ENCODE results near the gene AFAP1L2. TPM values are rescaled to one million over a fixed set of nuclear protein-coding genes. Genes with fewer than 3 reads are reported as not detected.

AFAP1L2 gene
- total RNA-seq, 2 experiments from 2014 or later = 1.4 to 2.0 TPM

DNA sequence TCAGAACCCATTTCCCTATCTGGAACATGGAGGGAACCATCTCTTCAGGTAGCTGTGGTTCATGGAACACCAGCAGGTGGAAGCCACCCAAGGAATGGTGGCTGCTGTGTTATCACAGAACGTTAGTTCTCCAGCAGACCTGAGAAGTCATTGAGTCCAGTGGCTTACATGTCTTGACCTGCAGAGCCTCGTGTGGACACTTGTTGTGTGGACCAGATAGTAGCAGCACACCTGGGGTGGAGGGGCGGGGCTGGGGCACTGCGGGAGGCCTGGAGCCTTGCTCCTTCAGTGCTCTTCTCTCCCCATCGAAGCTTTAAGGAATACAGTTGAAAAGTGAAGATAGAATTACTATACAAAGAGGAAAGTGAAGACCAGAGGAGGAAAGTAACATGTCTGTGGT lies 122.8 kb downstream of the AFAP1L2 start:
- Mint-ChIP-seq H3K9me3 (ENCODE audit: low read depth) (no peaks in the 10 kb centered on the region), H3K27me3 (peaks cover 5% of the 10 kb centered on the region), H3K4me3 (no peak overlapping the region), H3K27ac (no peak overlapping the region), H3K36me3 (ENCODE audit: low read depth) (no peaks in the 10 kb centered on the region), H3K4me1 (no peaks in the 10 kb centered on the region)
- intact Hi-C loops (cut with DNase I, micrococcal nuclease) = no loop called here
- CTCF ChIA-PET = no interaction called here
- ATAC-seq (no peak), DNase-seq (no peak)
- POLR2A ChIA-PET = no interaction called here

DNA sequence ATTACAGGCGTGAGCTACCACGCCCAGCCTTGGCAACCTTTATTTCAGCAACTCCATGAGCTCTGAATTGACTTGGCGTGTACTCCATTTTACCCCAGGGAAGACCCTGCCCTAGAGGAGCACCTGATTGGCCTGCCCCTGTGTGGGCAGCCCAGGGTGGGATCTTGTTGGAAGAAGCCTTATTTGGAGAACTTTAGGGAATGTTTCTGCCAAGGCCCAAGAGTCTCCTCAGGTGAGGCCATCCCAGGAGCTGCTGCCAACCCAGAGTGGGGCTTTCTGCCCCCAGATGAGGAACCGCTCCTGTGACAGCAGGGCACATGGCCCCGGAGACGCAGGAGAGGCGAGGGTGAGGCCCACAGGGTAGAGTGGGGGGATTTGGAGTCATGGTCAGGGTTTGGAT lies 123.3 kb downstream of the AFAP1L2 start:
- DNase-seq (no peak), ATAC-seq (no peak)
- intact Hi-C loops (cut with DNase I, micrococcal nuclease) = no loop called here
- Mint-ChIP-seq H3K4me3 (no peak overlapping the region), H3K4me1 (no peaks in the 10 kb centered on the region), H3K27me3 (peaks cover 5% of the 10 kb centered on the region), H3K27ac (no peak overlapping the region), H3K36me3 (ENCODE audit: low read depth) (no peaks in the 10 kb centered on the region), H3K9me3 (ENCODE audit: low read depth) (no peaks in the 10 kb centered on the region)
- POLR2A ChIA-PET = no interaction called here
- CTCF ChIA-PET = no interaction called here

DNA sequence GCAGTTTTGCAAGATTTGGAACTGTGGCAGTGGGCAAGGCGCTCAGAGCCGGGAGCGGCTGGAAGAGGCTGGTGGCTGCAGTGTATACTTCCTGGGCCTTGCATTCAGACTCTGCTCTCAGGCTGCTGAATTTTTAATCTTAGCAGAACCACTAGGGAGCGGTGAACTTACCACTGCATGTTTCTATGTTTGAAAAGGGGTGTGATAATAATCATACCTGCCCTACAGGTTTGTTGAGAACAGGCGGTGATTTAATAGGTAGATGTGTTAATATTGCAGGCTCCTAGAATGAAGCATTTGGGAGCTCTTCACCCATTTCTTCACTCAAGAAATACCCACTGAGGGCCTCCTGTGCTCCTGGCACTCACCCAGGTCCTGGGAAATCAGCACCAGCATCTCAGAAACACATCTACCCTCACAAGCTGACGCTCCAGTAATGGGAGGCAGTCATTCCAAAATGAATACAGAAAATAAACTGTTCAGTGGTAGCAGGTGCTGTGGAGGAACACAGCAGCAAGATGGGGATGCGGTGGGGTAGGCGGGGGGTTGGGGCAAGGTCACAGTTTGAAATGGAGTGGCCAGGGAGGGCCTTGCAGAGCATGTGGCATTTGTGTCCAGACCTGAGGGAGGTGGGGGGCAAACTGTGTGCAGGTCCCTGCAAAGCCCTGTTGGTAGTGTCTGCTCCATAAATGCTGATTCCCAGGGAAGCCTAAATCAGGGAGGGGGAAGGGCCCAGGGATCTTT lies 124.2 kb downstream of the AFAP1L2 start:
- intact Hi-C loops (cut with DNase I, micrococcal nuclease) = no loop called here
- no peaks in the 10 kb centered on the region for H3K4me1 Mint-ChIP-seq
- no peak overlapping the region for H3K27ac Mint-ChIP-seq
- no peak for DNase-seq
- ChIA-PET CTCF (interaction anchor here (0.6 kb wide), 1 partner anchor 1372 kb away, joined by 3 read pairs; no protein-coding TSS in a partner anchor), POLR2A (no interaction called here)
- H3K27me3 Mint-ChIP-seq = peaks cover 6% of the 10 kb centered on the region
- no peaks in the 10 kb centered on the region for H3K9me3 Mint-ChIP-seq (ENCODE audit: low read depth)
- no peak for ATAC-seq
- H3K36me3 Mint-ChIP-seq (ENCODE audit: low read depth) = no peaks in the 10 kb centered on the region
- no peak overlapping the region for H3K4me3 Mint-ChIP-seq

DNA sequence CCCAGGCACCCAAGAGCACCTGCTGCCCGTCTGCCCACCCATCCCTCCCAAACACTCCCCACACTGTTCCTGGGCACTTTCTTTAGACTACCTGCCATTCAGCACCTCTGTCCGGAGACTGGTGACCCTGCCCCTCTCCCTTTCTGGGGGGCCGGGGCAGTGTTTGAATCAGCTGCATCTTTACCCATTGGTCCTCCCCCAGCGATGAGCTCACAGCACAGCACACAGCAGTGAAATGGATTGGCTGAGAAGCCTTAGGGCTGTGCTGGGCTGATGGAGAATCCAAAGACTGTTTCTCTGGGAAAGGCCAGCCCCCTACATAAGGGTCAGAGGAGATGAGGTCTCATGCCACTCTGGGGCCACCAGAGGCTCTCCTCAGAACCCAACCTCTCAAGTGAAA lies 125.0 kb downstream of the AFAP1L2 start:
- Mint-ChIP-seq H3K4me1 (no peaks in the 10 kb centered on the region), H3K27me3 (peaks cover 10% of the 10 kb centered on the region), H3K9me3 (ENCODE audit: low read depth) (no peaks in the 10 kb centered on the region), H3K4me3 (no peak overlapping the region), H3K36me3 (ENCODE audit: low read depth) (no peaks in the 10 kb centered on the region), H3K27ac (no peak overlapping the region)
- ChIA-PET CTCF (no interaction called here), POLR2A (no interaction called here)
- intact Hi-C loops (cut with DNase I, micrococcal nuclease) = no loop called here
- ATAC-seq = no peak
- no peak for DNase-seq

DNA sequence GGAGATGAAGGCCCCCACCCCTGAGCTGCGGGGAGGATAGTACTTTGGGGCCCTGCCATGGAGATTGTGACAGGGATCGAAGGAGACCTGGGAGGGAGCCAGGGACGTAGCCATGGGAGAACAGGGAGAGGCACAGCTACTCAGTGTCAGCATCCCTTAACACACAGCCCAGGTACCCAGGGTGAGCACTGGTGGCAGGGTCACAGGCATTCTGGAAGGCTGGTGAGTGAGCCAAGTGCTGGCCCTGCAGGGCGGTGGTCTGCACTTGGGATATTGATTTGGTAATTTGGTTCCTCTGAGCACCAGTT lies 125.5 kb downstream of the AFAP1L2 start:
- ATAC-seq (no peak), DNase-seq (no peak)
- intact Hi-C loops (cut with DNase I, micrococcal nuclease) = no loop called here
- H3K4me1 Mint-ChIP-seq = no peaks in the 10 kb centered on the region
- no peaks in the 10 kb centered on the region for H3K36me3 Mint-ChIP-seq (ENCODE audit: low read depth)
- POLR2A ChIA-PET = interaction anchor here (0.6 kb wide), 1 partner anchor 144 kb away, joined by 3 read pairs; no protein-coding TSS in a partner anchor
- CTCF ChIA-PET = no interaction called here
- H3K9me3 Mint-ChIP-seq (ENCODE audit: low read depth) = no peaks in the 10 kb centered on the region
- H3K27ac Mint-ChIP-seq = no peak overlapping the region
- peaks cover 12% of the 10 kb centered on the region for H3K27me3 Mint-ChIP-seq
- no peak overlapping the region for H3K4me3 Mint-ChIP-seq

DNA sequence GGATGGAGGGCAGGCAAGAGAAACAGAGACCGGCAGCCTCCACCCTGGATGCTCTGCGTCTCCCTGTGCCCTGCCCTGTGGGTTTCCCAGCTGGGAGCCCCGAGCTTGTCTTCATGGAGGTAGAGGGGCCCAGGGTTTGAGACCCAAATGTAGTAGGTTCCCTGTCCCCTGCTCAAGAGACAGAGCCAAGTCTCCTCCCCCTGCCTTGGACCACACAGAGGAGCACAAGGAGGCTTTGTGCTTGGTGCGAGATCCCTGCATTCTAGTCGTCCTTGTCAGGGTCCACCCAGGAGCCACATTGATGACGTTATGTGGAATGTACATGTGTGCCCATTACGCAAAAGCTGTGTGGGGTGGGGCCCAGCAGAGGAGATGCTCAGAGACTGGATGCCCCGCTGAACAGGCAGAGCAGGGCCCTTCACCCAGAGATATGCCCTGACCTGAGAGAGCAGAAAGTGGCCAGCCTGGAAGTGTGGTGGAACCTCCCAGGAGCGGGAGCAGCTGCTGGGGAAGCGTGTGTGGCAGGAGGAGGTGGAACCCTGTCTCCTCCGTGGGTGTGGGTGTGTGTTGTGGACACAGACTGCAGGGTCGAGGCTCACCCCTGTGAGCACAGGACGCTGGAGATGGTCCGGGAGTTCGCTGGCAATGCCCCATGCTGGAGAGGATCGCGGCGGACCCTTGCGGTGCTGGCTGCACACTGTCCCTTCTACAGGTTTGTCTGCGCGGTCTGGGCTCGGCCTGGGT lies 126.0 kb downstream of the AFAP1L2 start:
- Mint-ChIP-seq H3K4me3 (no peak overlapping the region), H3K27me3 (peaks cover 12% of the 10 kb centered on the region), H3K4me1 (no peaks in the 10 kb centered on the region), H3K36me3 (ENCODE audit: low read depth) (no peaks in the 10 kb centered on the region), H3K27ac (no peak overlapping the region), H3K9me3 (ENCODE audit: low read depth) (no peaks in the 10 kb centered on the region)
- ChIA-PET POLR2A (interaction anchor here (0.6 kb wide), 1 partner anchor 144 kb away, joined by 3 read pairs; no protein-coding TSS in a partner anchor), CTCF (interaction anchor here (0.6 kb wide), 1 partner anchor 18 kb away, joined by 3 read pairs; no protein-coding TSS in a partner anchor)
- intact Hi-C loops (cut with DNase I, micrococcal nuclease) = no loop called here
- ATAC-seq = no peak
- DNase-seq = no peak

DNA sequence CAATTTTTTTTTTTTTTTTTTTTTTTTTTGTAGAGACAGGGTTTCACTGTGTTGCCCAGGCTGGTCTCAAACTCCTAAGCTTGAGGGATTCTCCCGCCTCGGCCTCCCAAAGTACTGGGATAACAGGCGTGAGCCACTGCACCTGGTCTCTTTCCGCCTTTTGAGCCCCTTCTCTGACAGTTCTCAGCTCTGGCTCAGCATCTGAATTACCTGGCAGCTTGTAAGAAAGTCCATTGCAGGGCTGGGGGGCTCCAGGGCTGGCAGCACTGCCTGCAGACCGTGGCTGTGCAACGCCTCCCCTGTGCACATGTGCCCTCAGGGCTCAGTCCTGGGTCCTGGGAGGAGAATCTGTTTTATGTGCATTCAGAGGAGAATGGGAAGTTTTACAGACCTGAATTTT lies 127.6 kb downstream of the AFAP1L2 start:
- Mint-ChIP-seq H3K4me1 (no peaks in the 10 kb centered on the region), H3K27me3 (peaks cover 17% of the 10 kb centered on the region), H3K9me3 (ENCODE audit: low read depth) (no peaks in the 10 kb centered on the region), H3K36me3 (ENCODE audit: low read depth) (no peaks in the 10 kb centered on the region), H3K4me3 (no peak overlapping the region), H3K27ac (no peak overlapping the region)
- POLR2A ChIA-PET = no interaction called here
- DNase-seq = no peak
- ATAC-seq = no peak
- CTCF ChIA-PET = no interaction called here
- intact Hi-C loops (cut with DNase I, micrococcal nuclease) = no loop called here

DNA sequence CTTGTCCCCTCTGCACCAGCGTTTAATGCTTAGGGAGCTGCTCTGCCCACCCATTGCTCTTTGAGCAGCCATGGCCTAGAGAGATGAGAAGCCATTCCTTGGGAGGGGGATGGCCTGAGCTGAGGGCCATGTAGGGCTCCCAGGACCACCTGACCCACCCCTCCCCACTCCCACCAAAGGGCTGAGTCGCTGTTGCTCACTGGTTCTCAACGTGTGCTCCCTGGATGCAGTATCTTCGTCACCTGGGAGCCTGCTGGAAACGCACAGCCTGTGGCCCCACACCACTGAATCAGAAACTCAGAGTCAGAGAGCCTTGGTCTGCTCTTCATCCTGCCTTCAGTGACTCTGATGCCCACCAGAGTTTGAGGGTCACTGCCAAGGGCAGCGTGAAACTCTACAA lies 128.2 kb downstream of the AFAP1L2 start:
- H3K9me3 Mint-ChIP-seq (ENCODE audit: low read depth) = no peaks in the 10 kb centered on the region
- intact Hi-C loops (cut with DNase I, micrococcal nuclease) = no loop called here
- H3K27me3 Mint-ChIP-seq = peaks cover 17% of the 10 kb centered on the region
- no peak for ATAC-seq
- DNase-seq = no peak
- H3K4me3 Mint-ChIP-seq = no peak overlapping the region
- no peak overlapping the region for H3K27ac Mint-ChIP-seq
- H3K4me1 Mint-ChIP-seq = no peaks in the 10 kb centered on the region
- ChIA-PET CTCF (no interaction called here), POLR2A (no interaction called here)
- H3K36me3 Mint-ChIP-seq (ENCODE audit: low read depth) = no peaks in the 10 kb centered on the region

DNA sequence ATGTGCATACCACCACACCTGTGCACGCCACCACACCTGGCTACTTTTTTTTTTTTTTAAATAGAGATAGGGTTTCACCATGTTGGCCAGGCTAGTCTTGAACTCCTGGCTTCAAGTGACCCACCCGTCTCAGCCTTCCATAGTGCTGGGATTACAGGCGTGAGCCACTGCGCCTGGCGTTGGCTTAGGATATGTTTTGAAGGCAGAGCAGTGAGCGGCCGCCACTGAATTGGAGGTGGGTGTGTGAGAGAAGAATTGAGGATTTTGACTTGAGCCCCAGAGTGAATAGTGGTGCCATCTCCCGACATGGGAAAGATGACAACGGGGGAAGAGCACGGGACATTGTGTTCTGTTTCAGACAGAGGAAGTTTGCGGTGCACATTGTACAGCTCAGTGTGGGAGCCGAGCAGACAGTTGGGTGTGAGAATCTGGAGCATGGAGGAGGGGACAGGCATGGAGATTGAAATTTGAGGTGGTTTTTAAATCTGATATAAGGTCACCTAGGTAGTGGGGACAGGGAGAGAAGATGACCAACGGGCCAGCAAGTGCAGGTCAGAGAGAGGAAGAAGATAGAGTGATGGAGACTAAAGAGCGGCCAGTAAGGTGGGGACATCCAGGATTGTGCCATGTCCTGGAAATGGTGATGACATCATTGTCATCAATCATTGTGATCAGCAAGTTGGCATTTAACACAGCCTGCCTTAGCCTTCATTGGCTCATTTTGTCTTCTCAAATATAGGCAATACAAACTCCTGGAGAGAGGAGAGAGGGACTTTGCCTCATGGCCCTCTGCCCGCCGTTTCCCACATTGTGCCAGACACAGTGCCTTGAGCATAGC lies 129.5 kb downstream of the AFAP1L2 start:
- DNase-seq (no peak), ATAC-seq (no peak)
- Mint-ChIP-seq H3K27ac (no peak overlapping the region), H3K36me3 (ENCODE audit: low read depth) (no peaks in the 10 kb centered on the region), H3K9me3 (ENCODE audit: low read depth) (no peaks in the 10 kb centered on the region), H3K4me3 (no peak overlapping the region), H3K4me1 (no peaks in the 10 kb centered on the region), H3K27me3 (peaks cover 17% of the 10 kb centered on the region)
- intact Hi-C loops (cut with DNase I, micrococcal nuclease) = no loop called here
- ChIA-PET CTCF (no interaction called here), POLR2A (no interaction called here)

DNA sequence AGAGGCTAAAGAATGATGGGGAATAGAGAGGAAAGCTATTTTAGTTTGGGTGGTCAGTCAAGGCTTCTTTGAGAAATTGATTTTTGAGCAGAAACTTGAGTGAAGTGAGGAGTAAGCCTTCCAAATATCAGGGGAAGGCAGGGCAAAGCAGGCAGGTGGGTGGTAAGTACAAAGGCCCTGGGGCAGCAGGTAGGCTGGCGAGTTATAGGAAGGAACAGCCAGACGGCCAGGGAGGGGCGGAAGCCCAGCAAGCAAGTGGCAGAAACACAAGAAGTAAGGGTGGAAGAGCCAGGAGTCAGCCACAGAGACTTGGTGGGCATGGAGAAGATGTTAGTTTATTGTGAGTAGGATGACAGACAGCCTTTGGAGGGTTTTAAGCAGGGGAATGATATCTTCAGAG lies 130.4 kb downstream of the AFAP1L2 start:
- Mint-ChIP-seq H3K4me1 (no peaks in the 10 kb centered on the region), H3K27ac (no peak overlapping the region), H3K4me3 (no peak overlapping the region), H3K27me3 (peaks cover 17% of the 10 kb centered on the region), H3K9me3 (ENCODE audit: low read depth) (no peaks in the 10 kb centered on the region), H3K36me3 (ENCODE audit: low read depth) (no peaks in the 10 kb centered on the region)
- ChIA-PET POLR2A (no interaction called here), CTCF (no interaction called here)
- intact Hi-C loops (cut with DNase I, micrococcal nuclease) = no loop called here
- ATAC-seq = no peak
- no peak for DNase-seq

DNA sequence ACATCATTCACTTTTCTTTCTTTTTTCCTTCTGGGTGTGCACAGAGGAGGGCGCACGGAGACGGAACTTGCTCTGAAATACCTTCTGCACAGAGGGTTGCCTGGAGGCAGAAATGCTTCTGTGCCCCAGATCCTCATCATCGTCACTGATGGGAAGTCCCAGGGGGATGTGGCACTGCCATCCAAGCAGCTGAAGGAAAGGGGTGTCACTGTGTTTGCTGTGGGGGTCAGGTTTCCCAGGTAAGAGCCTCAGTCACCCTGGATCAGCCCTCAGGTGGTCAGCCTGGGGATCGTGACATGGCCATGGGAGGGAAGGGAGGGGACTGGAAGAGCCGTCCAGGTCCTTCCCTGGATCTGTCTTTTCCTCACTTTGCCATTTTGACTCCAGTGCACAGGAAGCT lies 131.6 kb downstream of the AFAP1L2 start:
- intact Hi-C loops (cut with DNase I, micrococcal nuclease) = no loop called here
- ATAC-seq = no peak
- Mint-ChIP-seq H3K27ac (no peak overlapping the region), H3K36me3 (ENCODE audit: low read depth) (no peaks in the 10 kb centered on the region), H3K27me3 (peaks cover 15% of the 10 kb centered on the region), H3K4me3 (no peak overlapping the region), H3K9me3 (ENCODE audit: low read depth) (no peaks in the 10 kb centered on the region), H3K4me1 (no peaks in the 10 kb centered on the region)
- DNase-seq = no peak
- ChIA-PET POLR2A (interaction anchor here (0.6 kb wide), 1 partner anchor 12 kb away, joined by 3 read pairs; no protein-coding TSS in a partner anchor), CTCF (interaction anchor here (0.6 to 1.4 kb wide), 2 partner anchors 31 to 436 kb away, joined by 3 to 4 read pairs; no protein-coding TSS in a partner anchor)
